GM10847 (cell line): ENCODE data around the gene ALKBH4.
"Not testable (repeated sequence)": the region's sequence is repeated elsewhere in the genome, so short reads cannot be mapped to it uniquely, and the experiment has no call there.

Experiments used
- POLR2A ChIP-seq: IDR thresholded peaks from 2 replicates; pipeline ENCODE4 v1.6.1; 2011; ENCODE audit not compliant: insufficient read length; ENCODE audit errors: extremely low read depth

ALKBH4 gene

DNA sequence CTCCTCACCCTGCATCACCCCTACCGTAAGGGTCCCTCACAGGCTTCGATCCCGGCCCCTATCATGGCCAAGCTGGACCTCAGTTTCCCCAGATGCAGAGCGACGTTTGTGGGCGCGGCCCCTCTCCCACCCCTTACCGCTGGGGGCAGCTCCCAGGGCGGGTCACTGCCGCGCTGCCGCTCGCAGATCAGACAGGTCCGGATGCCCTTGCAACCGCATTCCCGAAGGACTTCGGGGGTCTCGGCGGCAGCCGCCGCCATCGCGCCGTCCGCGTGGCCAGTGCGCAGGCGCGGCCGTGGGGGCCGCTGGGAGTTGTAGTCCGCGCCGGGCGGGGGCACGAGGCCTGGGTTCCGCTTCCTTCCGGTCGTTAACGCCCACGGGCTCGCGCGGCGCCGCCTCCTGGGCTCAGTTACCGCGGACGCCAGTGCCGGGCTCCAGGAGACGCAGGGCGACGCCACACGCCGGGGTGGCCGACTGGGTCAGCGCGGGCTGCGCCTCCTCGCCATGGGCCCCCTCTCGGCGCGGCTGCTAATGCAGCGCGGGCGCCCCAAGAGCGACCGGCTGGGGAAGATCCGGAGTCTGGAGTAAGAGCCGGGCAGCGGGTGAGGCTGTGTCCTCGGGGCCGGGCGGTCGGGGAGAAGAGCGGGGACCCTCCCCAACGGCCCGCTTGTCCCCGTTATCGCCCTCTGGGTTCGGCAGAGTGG lies at the start of gene ALKBH4, which contains the start of gene LRWD1:
TSS of gene ALKBH4 (minus strand) at position 287 of the 704 bp plus-strand sequence. CDS start at position 260, 27 bp downstream.
TSS of gene LRWD1 (plus strand) at position 408 of the 704 bp plus-strand sequence. CDS start at position 505, 97 bp downstream.
- TF ChIP-seq POLR2A: peak; percentile 72

DNA sequence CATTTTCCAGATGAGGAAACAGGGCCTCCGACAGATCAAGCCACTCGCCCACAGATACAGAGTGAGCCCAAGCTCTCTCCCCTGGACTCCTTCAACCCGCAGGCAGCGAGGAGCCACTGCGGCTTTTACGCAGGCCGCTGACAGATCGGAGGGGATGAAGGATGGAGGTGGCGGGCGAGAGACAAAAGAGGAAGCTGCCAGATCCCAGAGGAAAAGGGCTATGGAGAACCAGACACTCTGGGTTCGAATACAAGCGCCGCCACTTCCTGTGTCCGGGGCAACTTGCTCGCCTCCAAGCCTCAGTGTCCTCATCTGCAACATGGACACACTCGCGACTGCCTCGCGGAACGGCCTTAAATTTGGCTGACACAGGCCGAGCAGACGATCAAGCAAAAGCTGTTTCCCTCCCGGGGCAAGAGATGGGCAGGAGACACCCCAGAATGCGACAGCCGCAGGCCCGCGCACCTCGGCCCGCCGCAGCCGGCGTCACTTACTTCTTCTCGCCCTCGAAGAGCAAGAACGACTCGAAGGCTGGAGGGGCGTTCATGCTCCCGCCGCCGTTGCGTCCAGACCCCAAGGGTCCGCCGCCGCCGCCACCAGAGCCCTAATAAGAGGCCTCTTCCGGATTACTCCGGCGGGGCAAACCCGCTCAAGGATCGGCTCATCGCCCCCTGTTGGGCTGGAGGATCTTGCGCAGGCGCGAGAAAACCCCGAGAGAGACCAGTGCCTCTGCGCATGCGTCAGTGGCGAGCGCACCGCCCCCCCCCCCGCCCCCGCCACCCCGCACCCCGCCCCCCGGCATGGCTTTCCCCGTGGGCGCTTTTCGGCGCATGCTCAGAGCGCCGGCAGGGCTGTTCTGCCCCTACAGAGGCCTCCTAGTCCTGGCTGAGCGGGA lies 13.9 kb upstream of the ALKBH4 start, which contains the start of gene POLR2J:
TSS of gene POLR2J (minus strand) at position 609 of the 895 bp plus-strand sequence. CDS start at position 547, 62 bp downstream.
- not testable (repeated sequence) for TF ChIP-seq POLR2A

DNA sequence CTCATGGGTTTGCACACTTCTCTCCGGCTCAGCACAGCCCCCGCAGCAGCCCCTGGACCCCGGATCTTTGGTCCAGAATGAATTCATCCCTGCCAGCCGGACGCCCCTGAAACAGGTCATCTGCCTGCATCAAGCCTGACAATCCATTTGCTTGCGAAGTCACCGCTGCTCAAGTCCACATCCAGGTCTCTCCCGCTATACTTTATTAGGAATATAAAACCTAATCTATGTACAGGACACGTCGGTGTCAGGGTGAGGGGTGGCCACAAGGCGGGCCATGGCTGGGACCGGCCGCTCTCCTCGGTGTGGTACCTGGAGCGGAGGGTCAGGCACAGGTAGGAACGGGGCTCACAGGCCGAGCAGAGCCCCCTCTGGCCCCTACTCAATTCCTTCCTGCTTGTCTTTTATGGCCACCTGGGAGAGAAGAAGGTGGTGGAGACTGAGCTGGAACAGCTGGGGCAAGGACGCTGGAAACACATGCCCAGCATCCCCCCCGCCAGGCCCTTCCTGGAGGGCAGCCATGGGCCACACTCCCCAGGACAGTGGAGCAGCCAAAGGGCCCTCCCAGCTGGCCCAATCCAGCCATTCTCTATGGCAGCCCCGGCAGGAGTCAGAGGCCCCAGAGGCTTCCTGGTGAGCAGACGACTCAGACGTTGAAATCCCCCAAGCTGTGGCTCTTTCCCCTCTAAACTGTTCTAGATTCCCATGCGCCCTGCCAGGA lies 8.8 kb upstream of the ALKBH4 start:
- TF ChIP-seq POLR2A: no peak

DNA sequence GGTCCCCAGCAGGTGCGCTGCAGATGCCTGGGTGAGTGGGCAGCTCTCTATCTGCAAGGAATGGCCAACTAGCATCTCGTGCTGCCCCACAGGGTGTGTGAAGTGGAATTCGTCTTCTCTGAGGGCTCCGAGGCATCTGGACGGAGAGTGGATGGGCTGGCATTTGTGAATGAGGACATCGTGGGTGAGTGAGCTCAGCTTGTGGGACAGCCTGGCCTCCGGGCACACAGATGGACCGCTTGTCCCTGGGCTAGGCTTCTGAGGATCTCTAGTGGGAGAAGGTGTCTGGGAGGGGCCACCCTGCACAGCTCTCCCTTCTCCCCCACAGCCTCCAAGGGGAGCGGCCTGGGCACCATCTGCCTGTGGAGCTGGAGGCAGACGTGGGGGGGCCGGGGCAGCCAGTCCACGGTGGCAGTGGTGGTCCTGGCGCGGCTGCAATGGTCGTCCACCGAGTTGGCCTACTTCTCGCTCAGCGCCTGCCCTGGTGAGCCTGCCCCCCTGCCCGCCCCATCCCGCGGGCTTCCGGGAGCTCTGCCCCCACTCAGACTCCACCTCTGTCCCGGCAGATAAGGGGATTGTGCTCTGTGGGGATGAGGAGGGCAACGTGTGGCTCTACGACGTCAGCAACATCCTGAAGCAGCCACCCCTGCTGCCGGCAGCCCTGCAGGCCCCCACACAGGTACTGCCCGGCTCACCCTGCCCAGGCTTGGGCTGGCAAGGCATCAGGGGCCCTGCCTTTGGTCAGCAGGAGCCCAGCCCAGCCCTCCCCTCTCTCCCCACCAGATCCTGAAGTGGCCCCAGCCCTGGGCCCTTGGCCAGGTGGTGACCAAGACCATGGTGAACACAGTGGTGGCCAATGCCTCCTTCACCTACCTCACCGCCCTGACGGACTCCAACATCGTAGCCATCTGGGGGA lies 7.7 kb upstream of the ALKBH4 start:
- no peak for TF ChIP-seq POLR2A

- TF ChIP-seq POLR2A: no peak
Observed at GRCh38 chr7:102471791-102472125, 7.1 kb upstream of the ALKBH4 start.

GRCh38 chr7:102469972-102470825 lies 5.5 kb upstream of the ALKBH4 start:
- TF ChIP-seq POLR2A: no peak

- TF ChIP-seq POLR2A: no peak
Observed at GRCh38 chr7:102469351-102469971, 4.8 kb upstream of the ALKBH4 start.

- TF ChIP-seq POLR2A: no peak
Observed at GRCh38 chr7:102468478-102469350, 4.1 kb upstream of the ALKBH4 start.

- TF ChIP-seq POLR2A: no peak
Observed at GRCh38 chr7:102467581-102468477, 3.2 kb upstream of the ALKBH4 start.

- TF ChIP-seq POLR2A: no peak
Observed at GRCh38 chr7:102466097-102466496, 1.4 kb upstream of the ALKBH4 start.
